HG03159 (cell line): Measurements from ENCODE around the gene PNPLA1.

ENCODE experiments used
- ATAC-seq: cut with Tn5 transposase; IDR thresholded peaks from one replicate; pipeline ENCODE4 v1.9.1; 2021; ENCODE audit warnings: mild to moderate bottlenecking, moderate library complexity; ENCODE audit not compliant: unreplicated experiment

Gene PNPLA1, protein sequence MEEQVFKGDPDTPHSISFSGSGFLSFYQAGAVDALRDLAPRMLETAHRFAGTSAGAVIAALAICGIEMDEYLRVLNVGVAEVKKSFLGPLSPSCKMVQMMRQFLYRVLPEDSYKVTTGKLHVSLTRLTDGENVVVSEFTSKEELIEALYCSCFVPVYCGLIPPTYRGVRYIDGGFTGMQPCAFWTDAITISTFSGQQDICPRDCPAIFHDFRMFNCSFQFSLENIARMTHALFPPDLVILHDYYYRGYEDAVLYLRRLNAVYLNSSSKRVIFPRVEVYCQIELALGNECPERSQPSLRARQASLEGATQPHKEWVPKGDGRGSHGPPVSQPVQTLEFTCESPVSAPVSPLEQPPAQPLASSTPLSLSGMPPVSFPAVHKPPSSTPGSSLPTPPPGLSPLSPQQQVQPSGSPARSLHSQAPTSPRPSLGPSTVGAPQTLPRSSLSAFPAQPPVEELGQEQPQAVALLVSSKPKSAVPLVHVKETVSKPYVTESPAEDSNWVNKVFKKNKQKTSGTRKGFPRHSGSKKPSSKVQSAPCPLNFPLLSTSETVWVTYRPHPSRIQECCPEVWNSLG

DNA sequence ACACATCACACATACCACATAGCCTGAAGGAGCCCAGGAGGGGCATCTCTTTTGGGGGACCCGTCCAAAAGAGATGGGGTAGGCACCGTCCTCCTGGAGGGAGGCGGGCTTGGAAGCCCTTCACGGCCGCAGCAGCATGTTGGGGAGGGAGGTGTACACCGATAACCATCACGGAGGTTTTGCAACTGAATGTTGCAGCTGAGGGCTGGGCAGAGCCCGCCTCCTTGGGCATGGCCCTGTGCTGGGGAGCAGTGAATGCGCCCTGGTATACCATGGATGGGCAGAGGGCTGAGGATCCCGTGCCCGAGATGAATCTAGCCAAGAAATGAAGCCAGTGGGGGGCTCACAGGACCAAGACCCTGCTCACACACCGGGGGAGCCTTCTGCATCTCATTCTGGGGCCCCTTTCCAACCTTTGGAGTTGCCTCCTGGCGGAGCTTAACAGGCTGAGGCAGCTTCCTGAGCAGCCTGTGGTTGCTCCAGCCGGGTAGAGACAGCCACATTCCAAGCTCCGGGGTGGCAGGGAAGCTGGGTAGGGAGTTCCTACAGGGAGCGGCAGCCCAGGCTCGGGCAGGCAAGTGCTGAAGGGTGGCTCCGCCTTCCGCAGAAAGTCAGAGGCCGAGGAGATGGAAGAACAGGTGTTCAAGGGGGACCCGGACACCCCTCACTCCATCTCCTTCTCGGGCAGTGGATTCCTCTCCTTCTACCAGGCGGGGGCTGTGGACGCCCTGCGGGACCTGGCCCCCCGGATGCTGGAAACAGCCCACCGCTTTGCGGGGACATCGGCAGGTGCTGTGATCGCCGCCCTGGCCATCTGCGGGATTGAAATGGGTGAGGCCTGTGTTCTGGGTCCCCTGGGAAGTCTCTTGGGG lies at the start of gene PNPLA1:
Gene PNPLA1 (plus strand): TSS at position 227 of the 872 bp plus-strand sequence. CDS start 400 bp downstream, at position 627.
- no peak for ATAC-seq

DNA sequence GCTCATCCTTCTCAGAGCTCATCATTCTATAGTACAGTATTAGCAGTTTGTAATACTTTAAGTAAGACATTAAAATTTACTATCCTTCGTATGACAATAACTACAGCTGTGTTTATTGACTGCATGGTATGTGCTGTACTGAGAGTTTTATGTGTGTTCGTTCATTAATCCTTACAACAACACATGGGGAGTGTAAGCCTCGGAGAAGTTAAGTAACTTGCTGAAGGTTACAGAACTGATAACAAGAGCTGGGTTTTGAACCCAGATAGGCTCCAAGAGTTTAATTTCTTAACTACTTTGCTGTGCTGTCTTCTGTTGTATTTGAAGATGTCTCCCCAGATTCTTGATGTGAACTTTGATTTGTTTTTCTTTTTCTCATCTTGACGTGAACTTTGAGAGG lies 49.6 kb upstream of the PNPLA1 start:
- ATAC-seq, result no peak

DNA sequence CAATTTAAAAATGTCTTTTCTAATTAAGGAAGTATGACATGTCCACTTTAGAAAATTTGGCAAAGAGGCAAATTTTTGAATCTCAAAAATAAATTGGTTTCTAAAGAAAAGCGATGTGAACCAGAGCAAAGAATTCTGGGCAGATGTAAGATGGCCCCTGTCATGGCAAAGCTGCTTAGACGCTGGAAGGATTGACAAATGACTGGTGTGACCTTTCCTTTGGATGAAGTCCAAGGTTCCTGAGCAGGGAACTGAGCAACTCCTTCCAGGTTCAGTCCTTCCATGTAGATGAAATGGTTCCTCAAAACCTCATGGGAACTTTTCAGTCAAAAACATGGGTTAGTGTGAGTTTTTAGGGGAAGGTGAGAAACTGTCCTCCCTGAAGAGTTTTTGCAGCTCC lies 48.2 kb upstream of the PNPLA1 start:
- no peak for ATAC-seq

DNA sequence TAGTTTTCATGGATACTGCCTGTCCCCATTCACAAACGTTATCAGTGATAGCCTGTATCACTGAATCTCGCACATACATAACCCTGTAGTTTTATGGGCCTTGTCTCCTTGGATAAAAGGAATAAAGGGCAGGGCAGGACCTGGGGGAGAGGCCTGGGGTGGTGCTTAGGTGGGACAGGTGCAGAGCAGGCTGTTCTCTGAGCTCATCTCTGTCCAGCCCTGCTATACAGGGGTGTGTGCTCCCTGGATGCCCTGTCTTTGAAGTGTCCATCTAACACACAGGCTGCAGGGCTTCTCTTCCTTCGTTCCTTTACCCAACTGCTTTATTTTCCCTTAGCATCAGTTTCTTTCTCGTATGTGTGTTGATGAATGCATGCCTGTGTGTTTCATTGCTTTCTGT lies 46.9 kb upstream of the PNPLA1 start:
- no peak for ATAC-seq

DNA sequence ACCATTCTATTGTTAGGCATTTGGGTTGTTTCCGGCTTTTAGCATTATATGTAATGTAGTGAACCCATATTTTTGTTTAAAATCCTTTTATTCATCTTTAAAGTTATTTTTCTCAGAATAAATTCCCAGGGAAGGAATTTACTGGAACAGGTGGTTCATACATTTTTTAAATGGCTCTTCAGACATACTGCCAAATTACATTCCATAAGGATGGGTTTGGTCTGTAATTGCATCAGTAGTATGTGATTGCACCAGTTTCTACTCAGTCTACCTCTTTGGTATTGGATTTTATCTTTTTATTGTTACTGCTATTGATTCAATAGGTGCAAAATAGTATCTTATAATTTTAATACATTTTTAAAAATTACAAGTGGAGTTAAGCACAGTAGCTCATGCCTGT lies 46.2 kb upstream of the PNPLA1 start:
- ATAC-seq, result no peak

DNA sequence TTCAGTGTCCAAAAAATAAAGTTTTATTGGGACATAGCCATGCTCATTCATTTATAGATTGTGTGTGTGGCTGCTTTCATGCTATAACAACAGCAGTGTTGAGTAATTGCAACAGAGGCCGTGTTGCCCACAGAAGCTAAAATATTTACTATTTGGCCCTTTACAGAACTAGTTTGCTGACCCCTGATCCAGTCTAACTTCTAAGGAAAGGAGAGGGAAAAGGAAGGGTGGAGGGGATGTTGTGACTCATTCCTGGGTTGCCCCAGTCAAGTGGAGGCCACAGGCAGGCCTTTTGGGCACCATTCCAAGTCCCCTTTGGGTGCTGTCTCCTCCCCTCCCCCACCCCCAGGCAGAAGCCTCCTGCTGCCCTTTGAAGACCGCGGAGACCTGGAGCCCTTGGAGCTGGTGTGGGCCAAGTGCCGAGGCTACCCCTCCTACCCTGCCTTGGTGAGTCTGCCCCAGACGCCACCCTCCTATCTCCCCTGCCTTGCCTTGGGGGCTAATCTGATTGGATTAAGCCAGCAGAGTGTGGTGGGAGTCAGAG lies 44.9 kb upstream of the PNPLA1 start:
- ATAC-seq, result no peak

DNA sequence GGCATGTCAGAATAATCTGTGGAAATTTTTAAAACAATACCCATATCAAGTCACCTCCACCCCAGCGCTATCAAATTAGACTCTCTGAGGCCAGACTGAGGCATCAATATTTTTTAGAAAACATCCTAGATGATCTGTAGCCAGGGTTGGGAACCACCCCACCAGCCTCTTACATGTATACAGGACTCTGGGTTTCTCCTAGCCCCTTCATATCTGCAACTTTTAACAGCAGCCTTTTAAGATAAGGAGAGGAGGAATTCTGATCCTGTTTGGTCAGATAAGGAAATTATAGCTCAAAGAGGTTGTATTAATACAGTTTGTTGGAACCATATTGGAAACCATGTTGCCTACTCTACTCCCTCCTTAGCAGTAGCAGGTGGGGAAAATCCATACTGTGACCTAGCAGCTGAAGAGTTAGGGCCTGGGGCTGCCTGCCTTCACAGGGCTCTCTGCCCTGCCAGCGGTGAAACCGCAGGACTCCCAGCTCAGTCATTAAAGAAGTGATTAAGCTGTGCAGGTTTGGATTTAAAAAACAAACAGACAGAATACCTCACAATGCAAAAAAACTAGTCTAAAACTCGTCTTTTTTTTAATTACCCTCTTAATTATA lies 43.3 kb upstream of the PNPLA1 start:
- ATAC-seq, result no peak

DNA sequence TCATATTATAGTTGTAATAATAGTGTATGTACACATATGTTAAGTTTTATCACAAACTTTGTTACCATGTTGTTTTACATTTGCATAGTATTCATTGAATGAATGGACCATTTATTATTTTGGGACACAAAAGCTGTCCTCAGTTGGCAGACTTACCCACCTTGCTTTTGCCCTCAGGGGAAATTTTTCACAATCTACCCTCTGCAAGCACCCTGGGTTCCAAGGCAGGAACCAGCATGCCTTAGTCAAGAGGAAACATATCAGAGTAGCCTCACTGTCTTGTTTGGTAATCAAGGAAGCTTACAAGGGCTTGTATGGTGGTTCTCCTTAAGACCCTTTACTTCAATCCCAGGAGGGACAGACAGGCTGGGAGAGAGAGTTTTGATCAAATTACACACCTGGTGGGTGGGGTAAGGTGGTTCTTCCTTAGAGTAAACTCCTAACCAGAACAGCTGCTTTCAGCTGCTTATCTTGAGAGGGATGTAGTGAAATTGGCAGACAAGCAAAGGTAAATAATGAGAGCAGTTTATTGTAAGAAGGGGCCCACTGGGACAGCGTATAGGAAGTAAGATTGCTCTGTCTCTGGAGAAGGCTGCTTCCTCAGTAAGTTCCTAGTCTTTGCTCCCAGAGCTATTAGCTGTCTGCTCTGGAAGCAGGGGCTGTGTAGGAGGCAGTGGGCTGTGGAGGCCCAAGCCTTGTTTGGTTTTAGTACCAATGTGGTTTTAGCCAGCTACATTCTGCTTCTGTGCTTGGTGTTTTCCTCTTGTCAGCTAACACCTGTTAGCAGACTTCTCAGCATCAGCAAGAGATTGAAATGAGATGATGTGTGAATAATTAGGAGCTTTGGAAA lies 42.3 kb upstream of the PNPLA1 start:
- no peak for ATAC-seq

DNA sequence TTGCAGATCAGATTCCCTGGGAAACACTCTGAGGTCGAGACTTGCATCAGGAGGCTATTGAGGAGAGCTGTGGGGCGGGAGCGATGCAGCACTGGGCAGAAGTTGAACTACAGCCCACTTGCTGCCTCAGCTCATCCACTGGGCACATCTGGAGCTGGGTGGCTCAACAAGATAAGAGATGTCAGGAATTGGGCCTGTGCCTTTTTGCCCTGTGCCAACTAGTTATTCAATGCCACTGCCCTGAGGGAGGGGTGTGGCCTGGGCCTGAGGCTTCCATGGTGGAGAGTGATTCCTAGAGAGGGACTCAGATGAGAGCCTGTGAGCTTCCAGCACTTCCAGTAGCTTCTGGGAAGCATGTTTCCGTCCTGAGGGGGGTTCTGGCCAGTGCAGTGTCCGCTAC lies 40.6 kb upstream of the PNPLA1 start:
- no peak for ATAC-seq

DNA sequence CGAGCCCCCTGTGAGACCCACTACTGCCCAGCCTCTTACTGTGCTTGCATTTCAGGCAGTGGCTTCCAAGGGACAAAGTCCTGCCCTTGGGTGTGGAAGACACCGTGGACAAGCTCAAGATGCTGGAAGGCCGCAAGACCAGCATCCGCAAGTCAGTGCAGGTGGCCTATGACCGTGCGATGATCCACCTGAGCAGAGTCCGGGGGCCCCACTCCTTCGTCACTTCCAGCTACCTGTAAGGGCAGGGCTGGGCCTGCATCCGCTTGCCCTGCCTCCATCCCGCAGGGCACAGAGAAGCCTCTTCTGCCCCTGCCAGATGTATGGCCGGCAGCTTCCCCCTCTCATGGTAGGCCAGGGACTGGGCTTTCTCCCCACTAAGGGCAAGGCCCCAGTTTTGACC lies 39.5 kb upstream of the PNPLA1 start:
- ATAC-seq, result no peak

DNA sequence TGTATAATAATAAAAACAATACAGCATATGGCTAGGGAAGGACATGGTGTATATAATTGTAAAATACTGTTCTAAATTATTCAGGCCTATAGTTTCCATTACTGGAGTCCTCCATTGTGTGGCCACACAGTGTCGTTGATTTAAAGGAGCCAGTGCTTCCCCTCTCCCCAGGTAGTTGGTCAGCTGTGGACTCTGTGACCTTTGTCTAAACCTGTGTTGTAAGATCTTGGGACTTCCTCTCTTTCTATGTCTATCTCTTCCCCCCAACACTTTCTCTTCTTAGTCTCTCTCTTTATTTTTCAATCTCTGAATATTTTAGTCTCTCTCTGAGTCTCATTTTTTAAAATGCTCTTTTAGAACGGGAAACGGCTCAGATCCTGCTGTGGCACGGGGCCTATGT lies 37.7 kb upstream of the PNPLA1 start:
- no peak for ATAC-seq

DNA sequence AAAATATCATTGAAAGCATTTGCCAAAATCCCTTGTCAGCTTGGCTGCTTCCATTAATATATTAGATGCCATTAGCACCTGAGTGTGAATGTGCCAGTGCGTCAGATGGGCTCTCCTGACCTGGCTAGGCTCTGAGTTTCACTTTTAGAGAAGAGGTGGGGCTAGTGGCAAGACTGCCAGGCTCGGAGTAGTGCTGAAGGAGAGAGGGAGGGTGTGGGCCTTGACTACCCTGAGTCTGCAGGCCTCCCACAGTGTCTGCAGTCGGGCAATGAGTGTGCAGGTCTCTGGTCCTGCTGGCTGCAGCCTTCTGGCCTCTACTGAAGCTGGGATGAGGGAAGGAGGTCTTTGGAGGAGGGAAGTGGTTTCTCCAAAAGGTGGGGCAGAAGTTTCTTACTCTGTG lies 34.6 kb upstream of the PNPLA1 start:
- ATAC-seq, result no peak

DNA sequence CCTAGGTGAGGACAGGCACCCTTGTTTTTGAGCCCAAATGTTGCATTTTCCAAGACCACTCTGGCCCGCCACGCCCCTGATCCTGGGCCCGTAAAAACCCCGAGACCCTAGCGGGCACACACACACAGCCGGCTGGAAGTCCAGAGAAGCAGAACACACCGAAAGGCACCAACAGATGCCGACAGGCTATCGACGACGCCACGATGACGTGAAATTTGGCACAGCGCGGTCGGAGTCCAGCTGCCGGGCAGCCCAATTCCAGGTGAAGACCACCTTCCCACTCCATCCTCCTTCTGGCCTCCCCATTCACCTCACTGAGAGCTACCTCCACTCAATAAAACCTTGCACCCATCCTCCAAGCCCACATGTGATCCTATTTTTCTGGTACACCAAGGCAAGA lies 34.0 kb upstream of the PNPLA1 start:
- ATAC-seq, result no peak

DNA sequence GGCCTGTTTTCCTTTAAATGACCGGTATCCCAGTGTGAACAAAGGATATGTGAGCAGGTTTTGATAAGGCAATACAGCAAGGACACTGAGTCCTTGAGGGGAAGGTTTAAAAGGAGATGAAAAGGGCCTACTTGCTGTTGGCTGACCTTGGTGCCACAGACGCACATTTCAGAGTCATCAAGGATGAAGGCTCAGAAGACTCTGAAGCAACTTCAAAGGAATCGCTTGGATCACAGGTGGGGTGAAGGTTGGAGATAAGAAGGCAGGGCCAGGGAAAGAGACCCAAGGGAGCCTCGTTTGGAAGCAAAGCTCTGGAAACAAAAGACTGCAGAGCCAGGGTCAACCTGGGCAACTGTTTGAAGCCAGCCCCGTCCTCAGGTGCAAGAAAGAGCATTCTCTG lies 30.1 kb upstream of the PNPLA1 start:
- no peak for ATAC-seq

DNA sequence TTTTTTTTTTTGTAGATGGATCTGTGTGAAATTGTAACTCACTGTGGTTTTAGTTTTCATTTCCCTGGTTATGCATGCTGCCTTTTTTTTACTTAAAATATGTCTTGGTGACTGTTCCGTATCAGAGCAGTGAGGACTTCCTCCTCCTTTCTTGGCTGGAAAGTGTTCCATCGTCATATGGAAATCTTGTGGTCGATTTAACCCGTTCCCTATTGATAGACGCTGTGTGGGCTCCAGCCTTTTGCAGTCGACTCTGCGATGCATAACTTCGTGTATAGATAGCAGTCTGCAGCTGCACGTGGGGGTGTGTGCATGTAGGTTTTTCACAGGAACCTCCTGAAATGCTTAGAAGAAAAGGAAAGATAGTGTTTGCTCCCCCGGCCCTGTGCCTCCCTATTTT lies 28.1 kb upstream of the PNPLA1 start:
- ATAC-seq, result no peak

DNA sequence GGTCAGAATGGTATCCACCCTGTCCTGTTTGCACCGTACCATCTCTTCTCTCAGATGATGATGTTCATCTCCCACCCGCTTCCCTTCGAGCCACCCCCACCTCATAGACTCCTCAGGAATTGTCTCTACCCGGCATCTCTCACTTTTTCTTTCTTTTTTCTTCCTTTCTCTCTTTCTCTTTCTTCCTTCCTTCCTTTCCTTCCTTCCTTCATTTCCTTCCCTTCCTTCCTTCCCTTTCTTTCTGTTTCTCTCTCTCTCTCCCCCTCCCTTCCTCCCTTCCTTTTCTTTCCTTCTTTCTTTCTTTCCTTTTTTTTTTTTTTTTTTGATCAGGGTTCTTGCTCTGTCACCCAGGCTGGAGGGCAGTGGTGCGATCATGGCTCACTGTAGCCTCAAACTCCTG lies 27.7 kb upstream of the PNPLA1 start:
- no peak for ATAC-seq

DNA sequence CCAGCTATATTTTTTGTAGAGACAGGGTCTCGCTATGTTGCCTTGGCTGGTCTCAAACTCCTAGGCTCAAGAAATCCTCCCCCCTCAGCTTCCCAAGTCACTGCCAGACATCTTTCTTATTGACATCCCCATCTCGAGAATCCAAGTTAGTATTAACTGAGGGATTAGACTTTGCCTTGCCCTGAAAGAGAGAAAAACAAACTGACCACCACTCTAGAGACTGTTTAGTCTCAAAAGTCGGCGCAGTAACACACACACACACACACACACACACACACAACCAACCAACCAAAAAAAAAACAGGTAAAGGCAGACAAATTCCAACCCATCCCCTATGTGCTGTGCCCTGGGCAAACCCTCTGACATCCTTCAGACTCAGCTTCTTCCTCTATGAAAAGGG lies 27.2 kb upstream of the PNPLA1 start:
- no peak for ATAC-seq

DNA sequence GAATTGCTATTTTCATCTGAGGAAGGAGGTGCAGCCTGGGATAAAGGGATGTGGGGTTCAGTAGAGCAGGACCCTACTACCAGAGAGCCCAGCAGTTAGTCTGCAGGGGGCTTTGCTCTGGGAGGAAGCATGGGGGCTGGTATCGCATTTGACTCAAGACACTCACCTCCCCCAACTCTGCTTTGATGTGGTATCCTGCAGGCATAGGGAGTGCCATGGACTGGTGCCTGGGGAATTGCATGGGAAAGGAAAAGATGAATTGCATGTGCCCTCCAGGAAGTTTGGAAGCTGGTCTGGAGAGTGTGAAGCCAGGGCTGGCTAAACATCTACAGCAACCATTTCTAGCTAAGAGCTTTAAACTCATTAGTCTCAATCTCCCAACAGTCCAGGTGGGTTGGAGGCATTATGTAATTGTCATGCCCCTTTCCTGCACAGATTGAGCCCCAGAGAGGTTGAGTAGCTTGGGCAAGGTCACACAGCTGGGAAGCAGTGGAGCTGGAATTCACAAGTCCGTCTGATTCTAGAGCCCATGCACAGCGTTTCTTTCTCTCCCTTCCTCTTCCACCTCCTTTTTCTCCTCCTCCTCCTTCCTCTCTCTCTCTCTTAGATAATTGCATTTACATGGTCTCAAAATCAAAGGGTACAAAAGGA lies 26.2 kb upstream of the PNPLA1 start:
- no peak for ATAC-seq

DNA sequence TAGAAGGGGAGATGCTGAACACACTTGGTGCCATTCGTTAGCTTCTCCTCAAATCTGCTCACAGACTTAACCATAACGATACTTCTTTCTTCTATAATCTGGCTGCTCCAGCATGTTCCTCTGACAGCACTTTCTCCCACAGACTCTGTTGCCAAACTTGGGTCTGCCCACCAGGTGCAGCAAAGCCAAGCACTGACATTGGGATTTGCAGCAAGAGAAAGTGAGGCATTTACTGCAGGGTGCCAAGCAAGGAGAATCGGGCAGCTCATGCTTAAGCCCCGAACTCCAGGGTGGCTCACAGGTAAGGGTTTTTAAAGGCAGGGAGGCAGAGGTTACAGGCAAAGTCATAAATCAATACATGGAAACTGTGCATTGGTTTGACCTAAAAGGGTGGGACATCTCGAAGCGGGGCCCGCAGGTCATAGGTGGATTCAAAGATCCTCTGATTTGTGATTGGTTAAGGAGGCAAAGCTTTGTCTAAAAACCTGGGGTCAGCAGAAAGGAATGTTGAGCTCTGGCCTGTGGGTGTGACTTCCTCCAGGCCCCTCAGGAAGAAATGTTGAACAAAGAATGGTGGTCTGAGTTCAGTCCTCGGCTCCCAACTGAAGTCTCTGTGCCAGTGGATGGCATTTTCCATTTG lies 25.1 kb upstream of the PNPLA1 start:
- no peak for ATAC-seq
